ENCODE data around the gene FRMPD2. TPM values are rescaled to one million over a fixed set of nuclear protein-coding genes. Genes with fewer than 3 reads are reported as not detected.

FRMPD2 gene
- polyA plus RNA-seq (2013, experiment 1 of 2): 0.44 TPM
- 0.56 TPM for polyA plus RNA-seq (2013, experiment 2 of 2)

- Histone ChIP-seq H3K36me3 (ENCODE audit: control insufficient read depth, insufficient read depth, low read length) (no peaks in the 10 kb centered on the region), H3K4me3 (ENCODE audit: extremely low read depth, insufficient read depth, low read length, poor library complexity, severe bottlenecking) (no peak within 1 kb of the TSS), H3K27ac (ENCODE audit: low read depth, low read length, severe bottlenecking) (peak within 1 kb of the TSS; percentile 85), H3K9me3 (ENCODE audit: control insufficient read depth, low read length) (no peaks in the 10 kb centered on the region), H3K4me1 (ENCODE audit: control insufficient read depth, insufficient read depth, low read length, poor library complexity, severe bottlenecking) (peaks cover 9% of the 10 kb centered on the region)
- 59 to 66% methylated on average over 4 to 7 of the region's 8 CpGs for WGBS, 2 experiments (ENCODE audit: insufficient coverage in 2 of 2)
Observed at GRCh38 chr10:48274636-48275035, at the start of gene FRMPD2. Gene FRMPD2, minus strand, starts transcription at chr10:48274696. Its CDS starts 129 bp downstream, at chr10:48274567.

GRCh38 chr10:48322017-48322416, 47.5 kb upstream of the FRMPD2 start:
- Histone ChIP-seq H3K9me3 (ENCODE audit: control insufficient read depth, low read length) (no peaks in the 10 kb centered on the region), H3K4me1 (ENCODE audit: control insufficient read depth, insufficient read depth, low read length, poor library complexity, severe bottlenecking) (peaks cover 5% of the 10 kb centered on the region), H3K4me3 (ENCODE audit: extremely low read depth, insufficient read depth, low read length, poor library complexity, severe bottlenecking) (no peak overlapping the region), H3K27ac (ENCODE audit: low read depth, low read length, severe bottlenecking) (no peak overlapping the region), H3K36me3 (ENCODE audit: control insufficient read depth, insufficient read depth, low read length) (peaks cover 5% of the 10 kb centered on the region)
- 100% methylated on average over 2 of the region's 3 CpGs; no CpG with 5 or more reads in 1 of the 2 experiments for WGBS, 2 experiments (ENCODE audit: insufficient coverage in 2 of 2)

GRCh38 chr10:48317321-48317990, 43.0 kb upstream of the FRMPD2 start:
- 70 to 81% methylated on average over 4 to 8 of the region's 8 CpGs for WGBS, 2 experiments (ENCODE audit: insufficient coverage in 2 of 2)
- no peaks in the 10 kb centered on the region for H3K9me3 ChIP-seq (ENCODE audit: control insufficient read depth, low read length)

GRCh38 chr10:48316236-48316635, 41.7 kb upstream of the FRMPD2 start:
- no peaks in the 10 kb centered on the region for H3K9me3 ChIP-seq (ENCODE audit: control insufficient read depth, low read length)
- H3K4me1 ChIP-seq (ENCODE audit: control insufficient read depth, insufficient read depth, low read length, poor library complexity, severe bottlenecking): peaks cover 6% of the 10 kb centered on the region
- no peak overlapping the region for H3K27ac ChIP-seq (ENCODE audit: low read depth, low read length, severe bottlenecking)
- no peak overlapping the region for H3K4me3 ChIP-seq (ENCODE audit: extremely low read depth, insufficient read depth, low read length, poor library complexity, severe bottlenecking)
- H3K36me3 ChIP-seq (ENCODE audit: control insufficient read depth, insufficient read depth, low read length): no peaks in the 10 kb centered on the region
- 85 to 93% methylated on average over 3 of the region's 4 CpGs for WGBS, 2 experiments (ENCODE audit: insufficient coverage in 2 of 2)

More at GRCh38 chr10:48317321-48317990, 43.0 kb upstream of the FRMPD2 start:
- Histone ChIP-seq H3K4me3 (ENCODE audit: extremely low read depth, insufficient read depth, low read length, poor library complexity, severe bottlenecking) (no peak overlapping the region), H3K27ac (ENCODE audit: low read depth, low read length, severe bottlenecking) (no peak overlapping the region), H3K4me1 (ENCODE audit: control insufficient read depth, insufficient read depth, low read length, poor library complexity, severe bottlenecking) (peaks cover 6% of the 10 kb centered on the region), H3K36me3 (ENCODE audit: control insufficient read depth, insufficient read depth, low read length) (no peaks in the 10 kb centered on the region)

- 93% methylated on average over 2 of the region's 2 CpGs; no CpG with 5 or more reads in 1 of the 2 experiments for WGBS, 2 experiments (ENCODE audit: insufficient coverage in 2 of 2)
Observed at GRCh38 chr10:48314107-48314506, 39.6 kb upstream of the FRMPD2 start.

GRCh38 chr10:48309711-48310226, 35.3 kb upstream of the FRMPD2 start:
- H3K4me1 ChIP-seq (ENCODE audit: control insufficient read depth, insufficient read depth, low read length, poor library complexity, severe bottlenecking): no peaks in the 10 kb centered on the region
- H3K4me3 ChIP-seq (ENCODE audit: extremely low read depth, insufficient read depth, low read length, poor library complexity, severe bottlenecking): no peak overlapping the region
- no peaks in the 10 kb centered on the region for H3K9me3 ChIP-seq (ENCODE audit: control insufficient read depth, low read length)
- H3K36me3 ChIP-seq (ENCODE audit: control insufficient read depth, insufficient read depth, low read length): peaks cover 7% of the 10 kb centered on the region
- 67 to 80% methylated on average over 2 of the region's 2 CpGs for WGBS, 2 experiments (ENCODE audit: insufficient coverage in 2 of 2)
- no peak overlapping the region for H3K27ac ChIP-seq (ENCODE audit: low read depth, low read length, severe bottlenecking)

More at GRCh38 chr10:48314107-48314506, 39.6 kb upstream of the FRMPD2 start:
- H3K4me1 ChIP-seq (ENCODE audit: control insufficient read depth, insufficient read depth, low read length, poor library complexity, severe bottlenecking): peaks cover 6% of the 10 kb centered on the region
- H3K9me3 ChIP-seq (ENCODE audit: control insufficient read depth, low read length): no peaks in the 10 kb centered on the region
- H3K4me3 ChIP-seq (ENCODE audit: extremely low read depth, insufficient read depth, low read length, poor library complexity, severe bottlenecking): no peak overlapping the region
- no peak overlapping the region for H3K27ac ChIP-seq (ENCODE audit: low read depth, low read length, severe bottlenecking)
- H3K36me3 ChIP-seq (ENCODE audit: control insufficient read depth, insufficient read depth, low read length): peaks cover 7% of the 10 kb centered on the region

- Histone ChIP-seq H3K9me3 (ENCODE audit: control insufficient read depth, low read length) (no peaks in the 10 kb centered on the region), H3K4me3 (ENCODE audit: extremely low read depth, insufficient read depth, low read length, poor library complexity, severe bottlenecking) (peak overlapping the region; percentile 85), H3K4me1 (ENCODE audit: control insufficient read depth, insufficient read depth, low read length, poor library complexity, severe bottlenecking) (no peaks in the 10 kb centered on the region), H3K36me3 (ENCODE audit: control insufficient read depth, insufficient read depth, low read length) (peaks cover 7% of the 10 kb centered on the region), H3K27ac (ENCODE audit: low read depth, low read length, severe bottlenecking) (no peak overlapping the region)
- 29 to 46% methylated on average over 1 to 2 of the region's 3 CpGs for whole genome bisulfite sequencing, 2 experiments (ENCODE audit: insufficient coverage in 2 of 2)
Observed at GRCh38 chr10:48307711-48308018, 33.2 kb upstream of the FRMPD2 start.

- Histone ChIP-seq H3K36me3 (ENCODE audit: control insufficient read depth, insufficient read depth, low read length) (peaks cover 7% of the 10 kb centered on the region), H3K27ac (ENCODE audit: low read depth, low read length, severe bottlenecking) (peak overlapping the region; percentile 94), H3K4me1 (ENCODE audit: control insufficient read depth, insufficient read depth, low read length, poor library complexity, severe bottlenecking) (no peaks in the 10 kb centered on the region), H3K9me3 (ENCODE audit: control insufficient read depth, low read length) (no peaks in the 10 kb centered on the region), H3K4me3 (ENCODE audit: extremely low read depth, insufficient read depth, low read length, poor library complexity, severe bottlenecking) (peak overlapping the region; percentile 85)
- 0 to 2% methylated on average over 35 to 38 of the region's 70 CpGs for WGBS, 2 experiments (ENCODE audit: insufficient coverage in 2 of 2)
Observed at GRCh38 chr10:48306870-48307710, 32.6 kb upstream of the FRMPD2 start.

GRCh38 chr10:48306265-48306869, 31.9 kb upstream of the FRMPD2 start, which contains the start of gene MAPK8:
Gene MAPK8, plus strand, starts transcription at chr10:48306677. Its CDS starts 94,984 bp downstream, at chr10:48401661.
- 1% methylated on average over 64 to 77 of the region's 86 CpGs for WGBS, 2 experiments (ENCODE audit: insufficient coverage in 2 of 2)
- Histone ChIP-seq H3K9me3 (ENCODE audit: control insufficient read depth, low read length) (no peaks in the 10 kb centered on the region), H3K4me3 (ENCODE audit: extremely low read depth, insufficient read depth, low read length, poor library complexity, severe bottlenecking) (peak within 1 kb of the TSS; percentile 85), H3K36me3 (ENCODE audit: control insufficient read depth, insufficient read depth, low read length) (peaks cover 7% of the 10 kb centered on the region), H3K27ac (ENCODE audit: low read depth, low read length, severe bottlenecking) (peak within 1 kb of the TSS; percentile 94), H3K4me1 (ENCODE audit: control insufficient read depth, insufficient read depth, low read length, poor library complexity, severe bottlenecking) (no peaks in the 10 kb centered on the region)

GRCh38 chr10:48305905-48306264, 31.4 kb upstream of the FRMPD2 start:
- Histone ChIP-seq H3K9me3 (ENCODE audit: control insufficient read depth, low read length) (no peaks in the 10 kb centered on the region), H3K4me3 (ENCODE audit: extremely low read depth, insufficient read depth, low read length, poor library complexity, severe bottlenecking) (peak overlapping the region; percentile 31), H3K27ac (ENCODE audit: low read depth, low read length, severe bottlenecking) (no peak overlapping the region), H3K36me3 (ENCODE audit: control insufficient read depth, insufficient read depth, low read length) (peaks cover 6% of the 10 kb centered on the region), H3K4me1 (ENCODE audit: control insufficient read depth, insufficient read depth, low read length, poor library complexity, severe bottlenecking) (no peaks in the 10 kb centered on the region)
- WGBS, 2 experiments (ENCODE audit: insufficient coverage in 2 of 2): 78 to 83% methylated on average over 9 of the region's 9 CpGs

Data from mesodermal cell (in vitro differentiated cells).